ENCODE data around the gene EPHB1. TPM values are rescaled to one million over a fixed set of nuclear protein-coding genes. Genes with fewer than 3 reads are reported as not detected.

The EPHB1 gene
- total RNA-seq, 4 donors from 2014 or later: 2.3 to 5.6 (median 4.6) TPM

- Histone ChIP-seq H3K36me3 (no peaks in the 10 kb centered on the region), H3K27me3 (no peaks in the 10 kb centered on the region), H3K4me1 (no peaks in the 10 kb centered on the region), H3K4me3 (replicated peaks in 1 of 3) (no peak overlapping the region), H3K9me3 (no peaks in the 10 kb centered on the region), H3K27ac (no peak overlapping the region)
- intact Hi-C loops (cut with DNase I): no loop called here
- 88 to 94% methylated on average over 3 of the region's 3 CpGs for WGBS, 2 donors
- DNase-seq: no peak
- TF ChIP-seq CTCF (IDR thresholded peaks at IDR 0.05) (no peak), POLR2A (IDR thresholded peaks at IDR 0.05) (no peak)
These were observed 34.7 kb downstream of the EPHB1 start for GRCh38 chr3:134829721-134830120.

- no peaks in the 10 kb centered on the region for H3K4me1 ChIP-seq
- intact Hi-C loops (cut with DNase I): no loop called here
- no peak for TF ChIP-seq POLR2A (IDR thresholded peaks at IDR 0.05)
- TF ChIP-seq CTCF (IDR thresholded peaks at IDR 0.05): no peak
- no peaks in the 10 kb centered on the region for H3K9me3 ChIP-seq
- no peaks in the 10 kb centered on the region for H3K27me3 ChIP-seq
- DNase-seq: no peak
- no peaks in the 10 kb centered on the region for H3K36me3 ChIP-seq
- WGBS, 2 donors: 85 to 95% methylated on average over 4 of the region's 4 CpGs
- H3K27ac ChIP-seq: no peak overlapping the region
- H3K4me3 ChIP-seq (replicated peaks in 1 of 3): no peak overlapping the region
These were observed 37.5 kb downstream of the EPHB1 start for GRCh38 chr3:134832585-134832984.

GRCh38 chr3:134833453-134834163 is 38.5 kb downstream of the EPHB1 start:
- intact Hi-C loops (cut with DNase I): no loop called here
- WGBS, 2 donors: 69 to 93% methylated on average over 5 of the region's 5 CpGs
- H3K4me1 ChIP-seq: no peaks in the 10 kb centered on the region
- no peak for TF ChIP-seq CTCF (IDR thresholded peaks at IDR 0.05)
- no peak for TF ChIP-seq POLR2A (IDR thresholded peaks at IDR 0.05)
- H3K27me3 ChIP-seq: no peaks in the 10 kb centered on the region
- H3K36me3 ChIP-seq: no peaks in the 10 kb centered on the region
- no peak overlapping the region for H3K27ac ChIP-seq
- no peak for DNase-seq
- H3K4me3 ChIP-seq (replicated peaks in 1 of 3): no peak overlapping the region
- H3K9me3 ChIP-seq: no peaks in the 10 kb centered on the region

GRCh38 chr3:134836921-134837320 is 41.9 kb downstream of the EPHB1 start:
- intact Hi-C loops (cut with DNase I): no loop called here
- TF ChIP-seq POLR2A (IDR thresholded peaks at IDR 0.05): no peak
- TF ChIP-seq CTCF (IDR thresholded peaks at IDR 0.05): no peak
- Histone ChIP-seq H3K27ac (no peak overlapping the region), H3K4me1 (no peaks in the 10 kb centered on the region), H3K9me3 (no peaks in the 10 kb centered on the region), H3K4me3 (replicated peaks in 1 of 3) (no peak overlapping the region), H3K27me3 (no peaks in the 10 kb centered on the region), H3K36me3 (no peaks in the 10 kb centered on the region)
- DNase-seq: no peak
- WGBS, 2 donors: 82 to 87% methylated on average over 3 of the region's 3 CpGs

GRCh38 chr3:134838599-134838998 is 43.5 kb downstream of the EPHB1 start:
- Histone ChIP-seq H3K4me3 (replicated peaks in 1 of 3) (no peak overlapping the region), H3K4me1 (no peaks in the 10 kb centered on the region), H3K27ac (no peak overlapping the region), H3K9me3 (no peaks in the 10 kb centered on the region), H3K27me3 (no peaks in the 10 kb centered on the region), H3K36me3 (no peaks in the 10 kb centered on the region)
- intact Hi-C loops (cut with DNase I): no loop called here
- no peak for DNase-seq
- TF ChIP-seq CTCF (IDR thresholded peaks at IDR 0.05) (no peak), POLR2A (IDR thresholded peaks at IDR 0.05) (no peak)
- WGBS, 2 donors: 62 to 70% methylated on average over 2 of the region's 2 CpGs

Measured in thyroid gland (tissue), 4 donors.